ENCODE data around the gene HEXIM1.

Gene HEXIM1

DNA sequence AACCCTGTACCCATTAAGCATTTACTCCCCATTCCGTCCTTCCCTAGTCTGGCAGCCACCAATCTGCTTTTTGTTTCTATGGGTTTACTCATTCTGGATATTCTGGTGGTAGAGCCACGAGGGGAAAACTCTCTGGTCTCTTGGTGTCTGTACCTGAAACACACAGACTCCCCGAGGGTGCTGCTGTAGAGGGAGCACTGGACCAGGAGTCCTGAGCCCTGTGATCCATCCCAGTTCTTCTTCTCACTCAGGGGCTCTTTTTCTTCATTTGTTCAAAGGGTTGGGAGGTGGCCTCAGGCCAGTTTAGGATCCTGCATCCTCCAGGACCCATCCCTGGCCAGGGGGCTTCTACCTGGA, 27.5 kb downstream of the HEXIM1 start:
- no peak for FAIRE-seq

- FAIRE-seq: no peak
These were observed 29.3 kb downstream of the HEXIM1 start for GRCh38 chr17:45177563-45177962.

DNA sequence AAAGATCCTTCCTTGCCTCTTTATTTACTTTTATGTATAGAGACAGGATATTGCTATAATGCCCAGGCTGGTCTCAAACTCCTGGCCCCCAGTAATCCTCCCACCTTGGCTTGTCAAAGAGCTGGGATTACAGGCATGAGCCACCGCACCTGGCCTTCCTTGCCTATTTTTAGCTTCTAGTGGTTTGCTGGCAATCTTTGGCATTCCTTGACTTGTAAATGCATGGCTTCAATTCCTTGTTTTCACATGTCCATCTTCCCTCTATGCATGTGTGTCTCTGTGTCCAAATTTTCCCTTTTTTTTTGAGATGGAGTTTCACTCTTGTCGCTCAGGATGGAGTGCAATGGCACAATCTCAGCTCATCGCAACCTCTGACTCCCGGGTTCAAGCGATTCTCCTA, 35.9 kb downstream of the HEXIM1 start:
- no peak for FAIRE-seq

DNA sequence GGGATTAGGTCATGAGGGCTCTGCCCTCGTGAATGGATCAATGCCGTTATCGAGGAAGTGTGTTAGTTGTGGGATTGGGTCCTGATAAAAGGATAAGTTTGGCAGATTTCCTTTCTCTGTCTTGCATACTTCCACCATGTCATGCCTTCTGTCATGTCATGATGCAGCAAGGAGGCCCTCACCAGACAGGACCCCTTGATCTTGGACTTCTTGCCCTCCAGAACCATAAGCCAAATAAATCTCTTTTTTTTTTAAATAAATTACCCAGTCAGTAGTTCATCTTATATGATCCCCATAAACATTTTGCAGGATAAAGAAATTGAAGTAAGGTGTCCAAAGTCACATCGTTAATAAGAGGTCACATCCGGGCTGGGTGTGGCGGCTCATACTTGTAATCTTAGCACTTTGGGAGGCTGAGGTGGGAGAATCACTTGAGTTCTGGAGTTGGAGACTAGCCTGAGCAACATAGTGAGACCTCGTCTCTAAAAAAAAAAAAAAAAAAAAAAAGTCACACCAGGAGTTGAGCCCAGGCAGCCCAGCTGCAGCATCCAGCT, 38.6 kb downstream of the HEXIM1 start:
- no peak for FAIRE-seq

- FAIRE-seq: no peak
These were observed 40.7 kb downstream of the HEXIM1 start for GRCh38 chr17:45189009-45189408.

DNA sequence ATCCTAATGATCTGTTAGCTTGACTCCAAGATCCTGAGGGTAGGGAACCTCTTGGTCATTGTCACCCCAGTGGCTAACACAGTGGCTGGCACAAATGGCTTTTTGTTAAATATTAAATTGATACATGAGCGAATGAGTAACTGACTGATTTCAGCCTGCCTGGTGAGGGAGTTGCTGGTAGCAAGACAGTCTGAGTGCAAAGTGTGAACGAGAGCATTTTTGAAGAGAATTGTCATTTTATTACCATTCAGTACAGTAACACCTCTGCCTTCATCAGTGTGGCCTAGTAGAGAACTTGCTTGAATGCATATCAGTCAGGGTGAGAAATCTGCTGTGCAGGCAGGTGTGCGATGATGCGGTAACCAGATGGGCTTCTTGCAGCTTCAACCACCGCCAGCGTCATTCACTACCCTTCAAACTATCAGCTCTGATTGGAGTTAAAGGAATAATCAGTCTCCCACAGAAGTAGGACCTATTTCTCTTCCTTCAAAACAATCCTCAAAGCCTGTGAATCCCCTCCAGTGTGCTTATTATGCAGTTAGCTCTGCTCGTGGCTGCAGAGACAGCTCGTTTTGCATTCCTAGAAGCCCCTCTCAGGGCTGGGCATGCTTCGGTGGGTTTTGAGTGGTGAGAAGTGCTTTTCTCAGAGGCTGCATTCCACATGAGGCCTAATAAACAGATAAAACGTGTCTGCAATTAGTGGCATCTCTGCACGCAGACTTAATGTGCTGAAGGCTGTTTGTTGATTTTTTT, 42.4 kb downstream of the HEXIM1 start:
- no peak for FAIRE-seq

DNA sequence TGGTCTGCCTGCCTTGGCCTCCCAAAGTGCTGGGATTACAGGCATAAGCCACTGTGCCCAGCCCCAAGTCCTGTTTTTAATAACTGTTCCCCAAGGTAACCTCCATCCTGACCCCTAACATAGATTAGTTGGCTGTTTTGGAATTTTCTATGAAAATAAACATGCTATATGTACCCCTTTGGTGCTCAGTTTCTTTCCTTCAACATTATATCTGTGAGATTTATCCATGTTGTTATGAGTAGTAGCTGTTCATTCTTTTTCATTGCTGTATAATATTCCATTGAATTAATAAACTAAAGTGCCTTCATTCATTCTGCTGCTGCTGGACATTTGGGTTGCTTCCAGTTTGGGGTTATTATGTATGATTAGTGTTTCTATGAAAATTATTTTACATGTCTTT, 47.1 kb downstream of the HEXIM1 start:
- no peak for FAIRE-seq

DNA sequence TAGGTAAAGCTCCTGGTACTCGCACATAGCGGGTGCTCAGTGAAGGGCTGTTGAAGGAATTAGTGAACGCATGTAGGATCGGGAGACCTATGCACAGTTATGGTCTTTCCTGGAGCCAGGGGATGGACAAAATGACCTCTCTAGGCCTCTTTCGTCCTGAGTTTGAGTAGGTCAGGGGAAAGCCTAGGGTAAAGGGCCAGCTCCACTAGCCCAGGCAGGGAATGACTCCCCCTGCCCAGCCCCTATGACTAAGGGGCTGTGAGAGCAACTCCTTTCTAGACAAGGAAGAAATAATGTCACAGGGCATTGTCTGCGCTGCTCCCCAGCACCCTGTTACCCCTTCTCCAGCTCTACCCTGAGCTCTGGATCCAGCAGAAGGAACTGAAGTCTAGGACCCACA, 48.8 kb downstream of the HEXIM1 start:
- FAIRE-seq: no peak

- peak; percentile 81 for FAIRE-seq
These were observed 49.5 kb downstream of the HEXIM1 start for GRCh38 chr17:45197555-45198334.

GRCh38 chr17:45200701-45201100, 52.4 kb downstream of the HEXIM1 start:
- FAIRE-seq: no peak

GRCh38 chr17:45201457-45201856, 53.2 kb downstream of the HEXIM1 start:
- no peak for FAIRE-seq

All from G401.6 (cell line).